ENCODE measurements around the gene CTSA.
A peak's percentile ranks its signal among the peaks of the same experiment; 100 is the strongest.

Gene CTSA

DNA sequence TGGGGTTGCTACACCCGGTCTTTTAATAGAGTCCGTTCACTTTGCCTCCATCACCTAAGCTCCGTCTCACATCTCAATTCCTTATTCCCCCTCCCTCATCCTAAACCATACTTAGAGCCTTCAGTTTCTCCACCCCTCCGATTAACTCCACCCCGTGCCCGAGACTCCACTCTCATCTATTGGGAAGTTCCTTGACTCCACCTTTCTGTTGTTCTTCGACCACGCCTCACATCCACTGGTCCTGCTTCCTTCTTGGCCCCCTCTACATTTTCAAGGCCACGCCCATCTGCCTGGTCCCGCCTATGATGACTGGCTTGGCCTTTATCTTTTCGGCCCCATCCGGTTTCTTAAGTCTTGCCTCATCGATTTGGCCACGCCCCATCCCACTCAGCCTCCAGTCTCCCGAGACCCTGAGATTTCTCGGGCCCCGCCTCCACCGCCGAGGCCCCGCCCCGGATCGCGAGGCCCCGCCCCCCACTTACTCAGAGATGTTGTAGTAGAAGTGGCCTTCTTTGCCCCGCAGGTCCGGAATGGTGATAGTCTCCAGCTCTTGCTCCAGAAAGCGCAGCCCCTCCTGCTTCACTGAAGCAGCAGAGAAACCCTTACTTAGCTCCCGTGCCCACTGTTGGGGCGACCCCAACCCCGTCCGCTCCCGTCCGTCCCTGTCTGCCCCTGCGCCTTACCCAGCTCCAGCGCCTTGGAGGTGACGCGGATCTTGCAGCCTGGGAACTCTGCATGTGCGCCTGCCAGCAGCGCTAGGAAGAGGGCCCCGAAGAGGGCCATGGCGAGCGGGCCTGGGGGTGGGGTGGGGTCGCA lies 19.7 kb downstream of the CTSA start:
- TF ChIP-seq, protein P1, sequence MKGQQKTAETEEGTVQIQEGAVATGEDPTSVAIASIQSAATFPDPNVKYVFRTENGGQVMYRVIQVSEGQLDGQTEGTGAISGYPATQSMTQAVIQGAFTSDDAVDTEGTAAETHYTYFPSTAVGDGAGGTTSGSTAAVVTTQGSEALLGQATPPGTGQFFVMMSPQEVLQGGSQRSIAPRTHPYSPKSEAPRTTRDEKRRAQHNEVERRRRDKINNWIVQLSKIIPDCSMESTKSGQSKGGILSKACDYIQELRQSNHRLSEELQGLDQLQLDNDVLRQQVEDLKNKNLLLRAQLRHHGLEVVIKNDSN (IDR thresholded peaks at IDR 0.05): no peak
- TF ChIP-seq TEAD4 (IDR thresholded peaks at IDR 0.05) (no peak), TCF12 (IDR thresholded peaks at IDR 0.05; ENCODE audit: low read depth) (no peak), FOXM1 (IDR thresholded peaks at IDR 0.05; ENCODE audit: borderline replicate concordance, low read depth) (no peak), CEBPB (IDR thresholded peaks at IDR 0.05) (peak; percentile 81), EP300 (IDR thresholded peaks at IDR 0.05; ENCODE audit: borderline replicate concordance) (no peak), TAF1 (IDR thresholded peaks at IDR 0.05; ENCODE audit: low read depth) (peak; percentile 65), REST (IDR thresholded peaks at IDR 0.05; ENCODE audit: low read depth) (no peak), EGR1 (IDR thresholded peaks at IDR 0.05) (no peak)
- TF ChIP-seq, protein P2, sequence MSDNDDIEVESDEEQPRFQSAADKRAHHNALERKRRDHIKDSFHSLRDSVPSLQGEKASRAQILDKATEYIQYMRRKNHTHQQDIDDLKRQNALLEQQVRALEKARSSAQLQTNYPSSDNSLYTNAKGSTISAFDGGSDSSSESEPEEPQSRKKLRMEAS (IDR thresholded peaks at IDR 0.05): 0 out of 2 replicates have a peak, but pooled peaks have one; percentile 21

DNA sequence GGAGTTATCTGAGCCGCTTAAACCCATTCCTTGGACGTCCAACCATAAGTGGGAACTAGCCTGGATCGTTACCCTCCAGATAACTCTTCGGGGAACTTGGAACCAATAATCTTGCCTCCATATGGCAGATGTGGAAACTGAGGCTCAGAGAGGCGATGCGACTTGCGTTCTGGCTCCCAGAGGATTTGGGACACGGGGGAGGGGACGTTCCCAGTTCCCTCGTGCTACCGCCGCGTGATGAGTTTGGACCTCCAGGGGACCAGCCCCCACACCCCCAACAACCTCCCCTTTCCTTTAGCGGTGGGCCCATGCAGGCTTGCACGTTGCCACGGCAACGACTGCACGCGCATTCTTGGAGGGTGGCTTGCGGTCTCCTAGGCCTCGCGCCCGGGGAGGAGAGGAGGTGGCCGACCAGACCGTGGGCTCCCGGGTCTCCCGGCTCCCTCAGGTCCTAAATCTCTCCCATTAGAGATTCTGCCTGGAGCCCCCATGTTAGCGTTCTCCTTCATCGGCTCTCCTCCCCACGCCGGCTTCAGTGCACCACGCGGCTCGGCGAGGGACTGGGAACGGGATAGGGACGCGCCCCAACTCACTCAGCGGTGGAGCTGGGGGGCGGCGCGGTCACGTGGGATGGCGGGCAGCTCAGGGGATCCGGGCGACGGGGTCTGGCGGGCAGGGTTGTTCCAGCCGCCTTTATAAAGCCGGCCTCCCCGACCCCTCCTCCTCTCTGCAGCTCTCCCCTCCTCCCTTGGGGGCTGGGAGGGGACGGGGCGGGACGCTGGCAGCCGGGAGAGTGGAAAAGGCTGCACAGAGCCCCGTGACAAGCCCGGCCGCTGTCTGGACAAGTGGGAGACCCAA lies 20.6 kb downstream of the CTSA start, which contains the start of gene PLTP:
TSS of gene PLTP (minus strand) at position 670 of the 858 bp plus-strand sequence. CDS start 703 bp downstream, outside the sequence.
- TF ChIP-seq TAF1 (IDR thresholded peaks at IDR 0.05; ENCODE audit: low read depth): no peak
- TF ChIP-seq EP300 (IDR thresholded peaks at IDR 0.05; ENCODE audit: borderline replicate concordance): no peak
- no peak for TF ChIP-seq FOXM1 (IDR thresholded peaks at IDR 0.05; ENCODE audit: borderline replicate concordance, low read depth)
- no peak for TF ChIP-seq REST (IDR thresholded peaks at IDR 0.05; ENCODE audit: low read depth)
- no peak for TF ChIP-seq EGR1 (IDR thresholded peaks at IDR 0.05)
- TF ChIP-seq, protein P2 (IDR thresholded peaks at IDR 0.05): 0 out of 2 replicates have a peak, but pooled peaks have one; percentile 59
- no peak for TF ChIP-seq TEAD4 (IDR thresholded peaks at IDR 0.05)
- TF ChIP-seq ZBTB7A (IDR thresholded peaks at IDR 0.05; ENCODE audit: low read depth): peak; percentile 71
- TF ChIP-seq CEBPB (IDR thresholded peaks at IDR 0.05): no peak
- no peak for TF ChIP-seq CREB1 (IDR thresholded peaks at IDR 0.05; ENCODE audit: low read depth)
- TF ChIP-seq TCF12 (IDR thresholded peaks at IDR 0.05; ENCODE audit: low read depth): no peak
- no peak for TF ChIP-seq YY1 (IDR thresholded peaks at IDR 0.05; ENCODE audit: low read depth)
- no peak for TF ChIP-seq NFIC (IDR thresholded peaks at IDR 0.05)
- TF ChIP-seq, protein P1 (IDR thresholded peaks at IDR 0.05): peak; percentile 83
- no peak for TF ChIP-seq RAD21 (IDR thresholded peaks at IDR 0.05; ENCODE audit: low read depth)

DNA sequence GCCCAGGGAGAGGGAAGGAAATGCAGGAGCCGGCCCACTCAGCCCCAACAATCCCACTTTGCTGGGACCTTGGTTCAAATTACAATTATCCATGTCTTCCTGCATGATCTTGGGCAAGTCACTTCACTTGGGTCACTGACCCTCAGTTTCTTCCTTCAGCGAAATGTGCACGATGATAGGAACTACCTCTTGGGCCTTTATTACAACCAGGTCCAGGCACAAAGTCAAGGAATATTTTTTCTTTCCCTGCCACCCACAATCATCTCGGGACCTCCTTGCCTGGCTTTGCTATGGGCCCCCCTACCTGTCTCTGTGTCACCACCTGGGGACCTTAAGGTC lies 21.2 kb downstream of the CTSA start:
- TF ChIP-seq ZBTB7A (IDR thresholded peaks at IDR 0.05; ENCODE audit: low read depth) (no peak), TCF12 (IDR thresholded peaks at IDR 0.05; ENCODE audit: low read depth) (no peak), RAD21 (IDR thresholded peaks at IDR 0.05; ENCODE audit: low read depth) (no peak), FOXM1 (IDR thresholded peaks at IDR 0.05; ENCODE audit: borderline replicate concordance, low read depth) (no peak), YY1 (IDR thresholded peaks at IDR 0.05; ENCODE audit: low read depth) (no peak), TAF1 (IDR thresholded peaks at IDR 0.05; ENCODE audit: low read depth) (no peak), CEBPB (IDR thresholded peaks at IDR 0.05) (no peak), EP300 (IDR thresholded peaks at IDR 0.05; ENCODE audit: borderline replicate concordance) (no peak), TEAD4 (IDR thresholded peaks at IDR 0.05) (no peak), REST (IDR thresholded peaks at IDR 0.05; ENCODE audit: low read depth) (no peak), NFIC (IDR thresholded peaks at IDR 0.05) (no peak)
- TF ChIP-seq, protein P1 (IDR thresholded peaks at IDR 0.05): no peak

Measured in Ishikawa (cell line).